GM12878 (cell line): ENCODE data around the gene SPAG7.

Source experiments
- RAD21 ChIP-seq: IDR thresholded peaks from 2 replicates; pipeline ENCODE4 v1.6.1; 2011; ENCODE audit warnings: mild to moderate bottlenecking, low read depth, low read length, moderate library complexity; ENCODE audit not compliant: insufficient read depth
- TF ChIP-seq, protein P1 (sequence below): IDR thresholded peaks from 2 replicates; pipeline ENCODE4 v1.6.1; 2012; ENCODE audit warnings: mild to moderate bottlenecking, low read depth, low read length
- TF ChIP-seq, protein P2 (sequence below), 3 experiments: IDR thresholded peaks in 2 of 3; conservative IDR thresholded peaks in 1 of 3; 2 replicates each; pipeline ENCODE4 v1.5.1; 2011; ENCODE audit warnings: low read depth in 3 of 3, low read length in 3 of 3, mild to moderate bottlenecking in 3 of 3, control low read depth in 2 of 3, moderate library complexity in 2 of 3, inconsistent platforms in 1 of 3, mixed read lengths in 1 of 3; ENCODE audit not compliant: control insufficient read depth in 2 of 3, insufficient read depth in 1 of 3; ENCODE audit errors: extremely low read depth in 1 of 3

DNA sequence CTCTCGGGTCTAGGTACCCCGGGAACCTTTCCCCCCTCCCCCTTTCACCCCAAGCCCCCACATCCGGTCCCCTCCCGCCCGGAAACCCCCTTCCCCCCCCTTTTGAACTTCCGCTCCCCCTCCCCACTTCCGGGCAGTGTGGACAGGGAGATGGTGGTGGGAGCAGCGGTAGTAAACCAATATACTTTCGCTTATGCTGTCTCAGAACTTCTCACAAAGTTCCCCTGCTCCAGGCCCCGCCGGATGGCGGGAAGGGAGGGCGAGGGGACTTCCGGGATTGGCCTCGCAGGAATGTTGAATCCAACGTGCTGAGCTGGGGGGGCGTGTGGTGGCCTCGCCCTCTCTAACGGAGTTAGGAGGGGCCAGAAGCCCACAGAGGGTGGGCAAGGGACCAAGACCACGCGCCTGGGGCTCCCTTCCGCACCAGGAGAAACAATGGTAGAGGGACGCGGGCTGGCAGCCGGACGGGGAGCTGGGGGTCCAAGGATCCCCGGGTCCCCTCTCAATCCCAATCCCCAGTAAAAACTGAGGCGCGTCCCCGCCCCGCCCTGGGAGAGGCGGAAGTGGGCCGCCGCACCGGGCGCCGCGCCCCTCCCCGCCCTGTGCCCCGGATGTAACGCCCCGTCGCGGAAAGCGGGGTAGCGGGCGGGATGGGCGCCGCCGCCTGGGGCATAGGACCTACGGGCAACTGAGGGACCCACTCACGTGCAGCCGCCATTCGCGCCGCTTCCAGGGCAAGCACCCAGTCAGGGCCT, 20.0 kb downstream of the SPAG7 start:
- TF ChIP-seq, protein P1, sequence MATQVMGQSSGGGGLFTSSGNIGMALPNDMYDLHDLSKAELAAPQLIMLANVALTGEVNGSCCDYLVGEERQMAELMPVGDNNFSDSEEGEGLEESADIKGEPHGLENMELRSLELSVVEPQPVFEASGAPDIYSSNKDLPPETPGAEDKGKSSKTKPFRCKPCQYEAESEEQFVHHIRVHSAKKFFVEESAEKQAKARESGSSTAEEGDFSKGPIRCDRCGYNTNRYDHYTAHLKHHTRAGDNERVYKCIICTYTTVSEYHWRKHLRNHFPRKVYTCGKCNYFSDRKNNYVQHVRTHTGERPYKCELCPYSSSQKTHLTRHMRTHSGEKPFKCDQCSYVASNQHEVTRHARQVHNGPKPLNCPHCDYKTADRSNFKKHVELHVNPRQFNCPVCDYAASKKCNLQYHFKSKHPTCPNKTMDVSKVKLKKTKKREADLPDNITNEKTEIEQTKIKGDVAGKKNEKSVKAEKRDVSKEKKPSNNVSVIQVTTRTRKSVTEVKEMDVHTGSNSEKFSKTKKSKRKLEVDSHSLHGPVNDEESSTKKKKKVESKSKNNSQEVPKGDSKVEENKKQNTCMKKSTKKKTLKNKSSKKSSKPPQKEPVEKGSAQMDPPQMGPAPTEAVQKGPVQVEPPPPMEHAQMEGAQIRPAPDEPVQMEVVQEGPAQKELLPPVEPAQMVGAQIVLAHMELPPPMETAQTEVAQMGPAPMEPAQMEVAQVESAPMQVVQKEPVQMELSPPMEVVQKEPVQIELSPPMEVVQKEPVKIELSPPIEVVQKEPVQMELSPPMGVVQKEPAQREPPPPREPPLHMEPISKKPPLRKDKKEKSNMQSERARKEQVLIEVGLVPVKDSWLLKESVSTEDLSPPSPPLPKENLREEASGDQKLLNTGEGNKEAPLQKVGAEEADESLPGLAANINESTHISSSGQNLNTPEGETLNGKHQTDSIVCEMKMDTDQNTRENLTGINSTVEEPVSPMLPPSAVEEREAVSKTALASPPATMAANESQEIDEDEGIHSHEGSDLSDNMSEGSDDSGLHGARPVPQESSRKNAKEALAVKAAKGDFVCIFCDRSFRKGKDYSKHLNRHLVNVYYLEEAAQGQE, result no peak
- TF ChIP-seq, protein P2, sequence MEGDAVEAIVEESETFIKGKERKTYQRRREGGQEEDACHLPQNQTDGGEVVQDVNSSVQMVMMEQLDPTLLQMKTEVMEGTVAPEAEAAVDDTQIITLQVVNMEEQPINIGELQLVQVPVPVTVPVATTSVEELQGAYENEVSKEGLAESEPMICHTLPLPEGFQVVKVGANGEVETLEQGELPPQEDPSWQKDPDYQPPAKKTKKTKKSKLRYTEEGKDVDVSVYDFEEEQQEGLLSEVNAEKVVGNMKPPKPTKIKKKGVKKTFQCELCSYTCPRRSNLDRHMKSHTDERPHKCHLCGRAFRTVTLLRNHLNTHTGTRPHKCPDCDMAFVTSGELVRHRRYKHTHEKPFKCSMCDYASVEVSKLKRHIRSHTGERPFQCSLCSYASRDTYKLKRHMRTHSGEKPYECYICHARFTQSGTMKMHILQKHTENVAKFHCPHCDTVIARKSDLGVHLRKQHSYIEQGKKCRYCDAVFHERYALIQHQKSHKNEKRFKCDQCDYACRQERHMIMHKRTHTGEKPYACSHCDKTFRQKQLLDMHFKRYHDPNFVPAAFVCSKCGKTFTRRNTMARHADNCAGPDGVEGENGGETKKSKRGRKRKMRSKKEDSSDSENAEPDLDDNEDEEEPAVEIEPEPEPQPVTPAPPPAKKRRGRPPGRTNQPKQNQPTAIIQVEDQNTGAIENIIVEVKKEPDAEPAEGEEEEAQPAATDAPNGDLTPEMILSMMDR (IDR thresholded peaks at IDR 0.05 in 2 of 3, conservative IDR thresholded peaks at IDR 0.05 in 1 of 3; ENCODE audit: control insufficient read depth in 2 of 3, extremely low read depth in 1 of 3, insufficient read depth in 1 of 3, low read depth in 3 of 3, low read length in 3 of 3), result no peak
- no peak for TF ChIP-seq RAD21
